Gastrocnemius medialis (tissue), 4 donors: ENCODE measurements around the gene SMOC2. TPM values are rescaled to one million over a fixed set of nuclear protein-coding genes. Genes with fewer than 3 reads are reported as not detected.

Source experiments
- ATAC-seq, 2 donors: fragments of 150-250 bp; one replicate each; pipeline ENCODE4 v1.9.1; 2016
- DNase-seq, 2 donors: peaks; one replicate each; pipeline ENCODE4 v3.0.0-alpha.2; 2019
- H3K27ac ChIP-seq, 4 donors: fragments of 200-600 bp; sonication (generic); 1 replicate in 1 of 4; 2 replicates in 3 of 4; pipeline ENCODE4 v1.5.1; 2016 to 2018; ENCODE audit warnings: mild to moderate bottlenecking in 2 of 4, moderate library complexity in 1 of 4
- H3K27me3 ChIP-seq, 3 donors: fragments of 200-600 bp; sonication (generic) in 2 of 3; 1 replicate in 1 of 3; 2 replicates in 2 of 3; pipeline versions ENCODE4 v1.5.1 to v1.6.0; 2016 to 2019; ENCODE audit warnings: mild to moderate bottlenecking in 1 of 3, moderate library complexity in 1 of 3
- H3K36me3 ChIP-seq, 2 donors: fragments of 200-600 bp; sonication (generic) in 1 of 2; one replicate each; pipeline ENCODE4 v1.5.1; 2017 to 2018
- H3K4me1 ChIP-seq, 2 donors: fragments of 200-600 bp; sonication (generic) in 1 of 2; one replicate each; pipeline ENCODE4 v1.5.1; 2016 to 2017; ENCODE audit warnings: mild to moderate bottlenecking in 2 of 2
- H3K4me3 ChIP-seq, 4 donors: fragments of 200-600 bp; sonication (generic) in 3 of 4; 1 replicate in 1 of 4; 2 replicates in 3 of 4; pipeline ENCODE4 v1.5.1; 2016 to 2019; ENCODE audit warnings: mild to moderate bottlenecking in 2 of 4
- H3K9me3 ChIP-seq, 3 donors: fragments of 200-600 bp; sonication (generic) in 2 of 3; 1 replicate in 1 of 3; 2 replicates in 2 of 3; pipeline ENCODE4 v1.5.1; 2016 to 2019
- CTCF ChIP-seq, 5 experiments: fragments of 450-650 bp in 3 of 5; fragments of 200-600 bp in 2 of 5; sonication (generic) in 2 of 5; IDR thresholded peaks in 4 of 5; conservative IDR thresholded peaks in 1 of 5; 1 replicate in 4 of 5; 2 replicates in 1 of 5; pipeline ENCODE4 v1.5.1; 2016 to 2019; ENCODE audit warnings: antibody characterized with exemption in 5 of 5, mild to moderate bottlenecking in 3 of 5, moderate library complexity in 3 of 5
- POLR2A ChIP-seq, 2 donors: fragments of 450-650 bp; IDR thresholded peaks; one replicate each; pipeline ENCODE4 v1.6.1; 2017; ENCODE audit warnings: antibody characterized with exemption in 2 of 2, mild to moderate bottlenecking in 2 of 2, moderate library complexity in 2 of 2
- in situ Hi-C, 4 donors: fragments of 200-750 bp; cut with MboI; loops; one replicate each; pipeline versions ENCODE4 v1.15.0 to v1.8.0; 2017; ENCODE audit warnings: low sequenced_read_pairs in 4 of 4
- intact Hi-C: fragments of 100-400 bp; cut with DNase I; formaldehyde crosslinking; loops from one replicate; pipeline ENCODE4 v1.15.1; 2023; ENCODE audit warnings: low total_unique reads
- total RNA-seq, 4 donors: library from RNA; depleted of rRNA; stranded (reverse); fragments of >200 nt; gene quantifications; one replicate each; pipeline versions ENCODE4 v1.1.0 to v1.2.3, GENCODE V29; 2016

Gene SMOC2
- total RNA-seq, 4 donors from 2014 or later, result 7.2 to 34.4 (median 16.5) TPM

- H3K4me1 ChIP-seq, result no peaks in the 10 kb centered on the region
- H3K9me3 ChIP-seq, result no peaks in the 10 kb centered on the region
- DNase-seq (no peak), ATAC-seq (no peak)
- H3K4me3 ChIP-seq, result no peak overlapping the region
- peaks cover 0 to 3% (median 0%) of the 10 kb centered on the region in 3 donors for H3K27me3 ChIP-seq
- in situ Hi-C loops, result no loop called here
- intact Hi-C loops, result no loop called here
- no peak for TF ChIP-seq CTCF (IDR thresholded peaks at IDR 0.05 in 4 of 5, conservative IDR thresholded peaks at IDR 0.05 in 1 of 5)
- no peaks in the 10 kb centered on the region for H3K36me3 ChIP-seq
- no peak overlapping the region for H3K27ac ChIP-seq
Measured at GRCh38 chr6:168686029-168686738, 245.2 kb downstream of the SMOC2 start.

GRCh38 chr6:168686831-168687730 is 246.1 kb downstream of the SMOC2 start:
- intact Hi-C loops, result no loop called here

GRCh38 chr6:168690271-168690670 is 249.3 kb downstream of the SMOC2 start:
- no peaks in the 10 kb centered on the region for H3K9me3 ChIP-seq
- intact Hi-C loops, result no loop called here
- H3K27ac ChIP-seq, result no peak overlapping the region
- no peak overlapping the region for H3K4me3 ChIP-seq
- no peak for TF ChIP-seq POLR2A (IDR thresholded peaks at IDR 0.05)
- no peak for TF ChIP-seq CTCF (IDR thresholded peaks at IDR 0.05 in 4 of 5, conservative IDR thresholded peaks at IDR 0.05 in 1 of 5)
- H3K36me3 ChIP-seq, result no peaks in the 10 kb centered on the region
- DNase-seq (no peak), ATAC-seq (no peak)
- no peaks in the 10 kb centered on the region for H3K27me3 ChIP-seq
- in situ Hi-C loops, result no loop called here
- no peaks in the 10 kb centered on the region for H3K4me1 ChIP-seq

More at GRCh38 chr6:168686831-168687730, 246.1 kb downstream of the SMOC2 start:
- H3K4me1 ChIP-seq, result no peaks in the 10 kb centered on the region
- no peaks in the 10 kb centered on the region for H3K9me3 ChIP-seq
- peaks cover 0 to 3% (median 0%) of the 10 kb centered on the region in 3 donors for H3K27me3 ChIP-seq
- H3K4me3 ChIP-seq, result no peak overlapping the region
- H3K36me3 ChIP-seq, result no peaks in the 10 kb centered on the region
- H3K27ac ChIP-seq, result no peak overlapping the region
- no peak for TF ChIP-seq CTCF (IDR thresholded peaks at IDR 0.05 in 4 of 5, conservative IDR thresholded peaks at IDR 0.05 in 1 of 5)
- TF ChIP-seq POLR2A (IDR thresholded peaks at IDR 0.05), result no peak
- ATAC-seq (no peak), DNase-seq (no peak)
- in situ Hi-C loops, result no loop called here

DNA sequence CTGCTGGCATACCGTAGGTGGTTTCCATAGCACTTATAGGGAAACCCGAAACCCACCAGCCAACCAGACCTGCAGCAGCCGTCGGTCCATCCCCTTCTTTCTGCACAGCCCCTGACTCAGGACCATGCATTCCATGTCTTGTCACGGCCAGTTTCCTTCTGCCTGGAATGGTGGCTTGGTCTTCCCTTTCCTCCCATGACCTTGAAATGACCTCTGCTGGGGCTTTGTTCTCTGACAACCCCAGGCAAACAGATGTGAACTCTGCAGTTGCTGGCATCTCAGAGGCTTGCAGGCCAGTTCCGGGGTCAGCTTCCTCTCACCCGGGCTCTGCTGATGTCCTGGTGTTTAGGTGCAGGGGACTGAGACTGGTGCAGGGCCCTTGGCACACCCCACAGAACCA is 250.8 kb downstream of the SMOC2 start:
- H3K36me3 ChIP-seq, result no peaks in the 10 kb centered on the region
- no peaks in the 10 kb centered on the region for H3K9me3 ChIP-seq
- TF ChIP-seq POLR2A (IDR thresholded peaks at IDR 0.05), result no peak
- TF ChIP-seq CTCF (IDR thresholded peaks at IDR 0.05 in 4 of 5, conservative IDR thresholded peaks at IDR 0.05 in 1 of 5), result no peak
- no peak overlapping the region for H3K27ac ChIP-seq
- ATAC-seq (no peak), DNase-seq (no peak)
- H3K4me3 ChIP-seq, result no peak overlapping the region
- intact Hi-C loops, result no loop called here
- no peaks in the 10 kb centered on the region for H3K27me3 ChIP-seq
- H3K4me1 ChIP-seq, result no peaks in the 10 kb centered on the region
- in situ Hi-C loops, result no loop called here
